K562 (cell line): ENCODE data around the gene CD34. TPM values are rescaled to one million over a fixed set of nuclear protein-coding genes. Genes with fewer than 3 reads are reported as not detected.

Source experiments
- ATAC-seq: fragments of 200-7000 bp; cut with Tn5 transposase; 3 replicates; pipeline ENCODE4 v1.9.1; 2020; ENCODE audit warnings: moderate library complexity
- BruUV-seq: library from RNA; stranded (reverse); fragments of 400-500 nt; replicated peaks from 2 replicates; lab custom pipeline; 2021; lab: Mats Ljungman, UMichigan
- CTCF ChIA-PET: fragments of 300-600 bp; formaldehyde crosslinking; extraction: SDS; loops from one replicate; lab custom pipeline; 2021; ENCODE audit warnings: low intra/inter-chr PET ratio; lab: Yijun Ruan, JAX
- POLR2A ChIA-PET: fragments of 300-600, 350-650 bp; sonication (Branson Sonifier 250); formaldehyde crosslinking; extraction: SDS; loops from one replicate; lab custom pipeline; 2021; ENCODE audit warnings: antibody characterized with exemption, inconsistent platforms; lab: Yijun Ruan, JAX
- DNase-seq, 4 experiments: peaks; one replicate each; pipeline versions ENCODE4 v3.0.0 to v3.0.0-alpha.2; 2011 to 2018; ENCODE audit warnings: low spot score in 3 of 4, mixed read lengths in 3 of 4; ENCODE audit errors: extremely low read depth in 1 of 4
- FAIRE-seq: peaks from 2 replicates; lab custom pipeline; 2011; peaks lifted over from hg19 to GRCh38; lab: Jason Lieb, UNC
- H2AFZ ChIP-seq: 2 replicates; pipeline ENCODE4 v1.6.0; 2011; ENCODE audit warnings: low read depth, low read length, control low read depth, inconsistent platforms
- H3K27ac ChIP-seq: fragments of 200-600 bp; 3 replicates; pipeline ENCODE4 v1.8.0; 2011; ENCODE audit warnings: low read depth, mild to moderate bottlenecking, control low read depth, inconsistent platforms, low read length, moderate library complexity, mixed read lengths; ENCODE audit errors: extremely low read depth
- H3K27me3 ChIP-seq, 2 experiments: fragments of 300-600 bp in 1 of 2; 2 replicates in 1 of 2; 3 replicates in 1 of 2; pipeline versions ENCODE4 v1.6.0 to v1.8.0; 2011; ENCODE audit warnings: inconsistent platforms in 2 of 2, low read length in 2 of 2, mild to moderate bottlenecking in 1 of 2, mixed read lengths in 1 of 2, moderate library complexity in 1 of 2; ENCODE audit not compliant: control insufficient read depth in 2 of 2, insufficient read depth in 2 of 2
- H3K36me3 ChIP-seq: fragments of 300-600 bp; 3 replicates; pipeline ENCODE4 v1.8.0; 2011; ENCODE audit warnings: mild to moderate bottlenecking, low read length, inconsistent platforms; ENCODE audit not compliant: control insufficient read depth, insufficient read depth
- H3K4me1 ChIP-seq, 2 experiments: fragments of 200-600 bp in 1 of 2; replicated peaks in 1 of 2; 2 replicates in 1 of 2; 3 replicates in 1 of 2; pipeline versions ENCODE4 v1.5.1 to v1.8.0; 2011; ENCODE audit warnings: inconsistent platforms in 2 of 2, low read length in 2 of 2, mild to moderate bottlenecking in 1 of 2, mixed read lengths in 1 of 2, moderate library complexity in 1 of 2; ENCODE audit not compliant: control insufficient read depth in 2 of 2, insufficient read depth in 2 of 2
- H3K4me2 ChIP-seq: 2 replicates; pipeline ENCODE4 v1.6.1; 2011; ENCODE audit warnings: low read length, control low read depth, inconsistent platforms, mixed read lengths; ENCODE audit not compliant: insufficient read depth
- H3K4me3 ChIP-seq: fragments of 200-600 bp; sonication (generic), shearing (Covaris generic); 2 replicates; pipeline ENCODE4 v1.5.1; 2016; ENCODE audit warnings: control low read depth, inconsistent platforms
- H3K79me2 ChIP-seq: fragments of 200-600 bp; 3 replicates; pipeline ENCODE4 v1.8.0; 2011; ENCODE audit warnings: low read length, inconsistent platforms; ENCODE audit not compliant: control insufficient read depth, insufficient read depth
- H3K9ac ChIP-seq, 2 experiments: 2 replicates each; pipeline versions ENCODE4 v1.6.0 to v1.6.1; 2011; ENCODE audit warnings: low read depth in 2 of 2, low read length in 2 of 2, control low read depth in 1 of 2, inconsistent platforms in 1 of 2, mild to moderate bottlenecking in 1 of 2, mixed read lengths in 1 of 2; ENCODE audit not compliant: insufficient read depth in 1 of 2
- H3K9me1 ChIP-seq: one replicate; pipeline ENCODE4 v1.6.0; 2011; ENCODE audit warnings: inconsistent platforms, mild to moderate bottlenecking, low read length, moderate library complexity; ENCODE audit not compliant: control insufficient read depth, insufficient read depth
- H3K9me3 ChIP-seq: replicated peaks from 2 replicates; pipeline ENCODE4 v1.5.1; 2011; ENCODE audit warnings: low read depth, low read length, inconsistent platforms; ENCODE audit not compliant: control insufficient read depth, insufficient read depth
- H4K20me1 ChIP-seq: replicated peaks from 2 replicates; pipeline ENCODE4 v1.6.1; 2011; ENCODE audit warnings: low read length, inconsistent platforms, mixed read lengths; ENCODE audit not compliant: control insufficient read depth, insufficient read depth
- LARP7 ChIP-seq: fragments of 450-650 bp; IDR thresholded peaks from 2 replicates; pipeline ENCODE4 v1.6.1; 2016
- MCM5 ChIP-seq: fragments of 450-650 bp; IDR thresholded peaks from 2 replicates; pipeline ENCODE4 v1.6.1; 2016; ENCODE audit warnings: low read depth
- MED1 ChIP-seq: sonication (generic); formaldehyde crosslinking; IDR thresholded peaks from 2 replicates; pipeline ENCODE4 v1.8.1; 2023; ENCODE audit warnings: missing genetic modification reagents, borderline replicate concordance
- SOX6 ChIP-seq: fragments of 450-650 bp; IDR thresholded peaks from 2 replicates; pipeline ENCODE4 v1.6.1; 2014; ENCODE audit warnings: mild to moderate bottlenecking
- YY1 ChIP-seq, 3 experiments: IDR thresholded peaks; 2 replicates each; pipeline ENCODE4 v1.6.1; 2011; ENCODE audit warnings: low read length in 2 of 3, mild to moderate bottlenecking in 2 of 3, moderate library complexity in 2 of 3, borderline replicate concordance in 1 of 3, control low read depth in 1 of 3, low read depth in 1 of 3; ENCODE audit not compliant: insufficient read depth in 3 of 3, insufficient replicate concordance in 2 of 3, control insufficient read depth in 1 of 3, insufficient read length in 1 of 3; ENCODE audit errors: extremely low read depth in 1 of 3
- WGBS: fragments of 100-300 bp; shearing (Covaris generic); methylation state at CpG from one replicate; pipeline ENCODE4 v1.1.6; 2016; ENCODE audit warnings: low coverage, mixed read lengths; ENCODE audit not compliant: insufficient coverage; ENCODE audit errors: missing lambda C conversion rate; 5-methylcytosine and 5-hydroxymethylcytosine counted together
- in situ Hi-C: fragments of 300-500 bp; cut with MboI; formaldehyde crosslinking; loops from 4 replicates; pipeline ENCODE4 v1.15.0; 2018; ENCODE audit warnings: inconsistent platforms, mixed read lengths
- intact Hi-C: fragments of 100-400 bp; cut with micrococcal nuclease; formaldehyde crosslinking; loops from 2 replicates; pipeline ENCODE4 v1.14.2; 2022
- polyA plus RNA-seq, 8 experiments: library from polyadenylated mRNA; depleted of rRNA in 4 of 8; stranded (reverse) in 5 of 8; unstranded in 3 of 8; fragments of >200 nt; fragmentation: Nextera tagmentation in 2 of 8; fragmentation: Illumina TruSeq in 1 of 8; extraction: Ambion mirVana in 2 of 8; extraction: Trizol in 1 of 8; gene quantifications; 2 replicates each; pipeline versions ENCODE4 v1.2.1 to v1.2.3, GENCODE V29; 2011 to 2014; ENCODE audit warnings: inconsistent platforms in 1 of 8, missing spikeins in 1 of 8
- total RNA-seq, 7 experiments: library from RNA; depleted of rRNA in 6 of 7; stranded (reverse); fragments of >200 nt in 6 of 7; fragmentation: Illumina TruSeq in 2 of 7; extraction: Trizol in 2 of 7; gene quantifications; 2 replicates each; pipeline versions ENCODE4 v1.2.1 to v1.2.3, GENCODE V29; 2011 to 2021; ENCODE audit warnings: low replicate concordance in 1 of 7

CD34 gene
- total and polyA plus RNA-seq, 9 of the 15 experiments (the other 6 are each of a cell fraction or from before 2014, with no cell fraction given): not detected

GRCh38 chr1:207883660-207884250 lies 27.2 kb downstream of the CD34 start:
- Histone ChIP-seq H3K9ac (no peak overlapping the region; a peak in 1 of 4 replicates), H3K9me3 (no peaks in the 10 kb centered on the region), H2AFZ (peak overlapping the region; percentile 79), H4K20me1 (no peaks in the 10 kb centered on the region), H3K4me2 (no peak overlapping the region), H3K4me3 (no peak overlapping the region), H3K9me1 (no peaks in the 10 kb centered on the region), H3K4me1 (peaks cover 21 to 36% of the 10 kb centered on the region in 2 experiments; a peak in 4 of 5 replicates), H3K79me2 (no peaks in the 10 kb centered on the region), H3K27me3 (no peaks in the 10 kb centered on the region), H3K36me3 (no peaks in the 10 kb centered on the region), H3K27ac (no peak overlapping the region)
- no TSS peak for BruUV-seq
- no peak for DNase-seq
- FAIRE-seq: no peak
- 83% methylated on average over 2 of the region's 2 CpGs for WGBS
- in situ Hi-C loops (no loop called here), intact Hi-C loops (loop anchor here (2.0 kb wide), 1 partner anchor 113 kb away; no protein-coding TSS in a partner anchor)
- no peak for ATAC-seq
- ChIA-PET CTCF (interaction anchor here (1.0 to 3.5 kb wide), 2 partner anchors 80 to 161 kb away, joined by 3 to 42 read pairs; no protein-coding TSS in a partner anchor), POLR2A (interaction anchor here (1.0 to 1.9 kb wide), 4 partner anchors 10 to 114 kb away, joined by 3 to 7 read pairs (median 6); no protein-coding TSS in a partner anchor)
- TF ChIP-seq MCM5: no peak

GRCh38 chr1:207883104-207883651 lies 27.7 kb downstream of the CD34 start:
- intact Hi-C loops: no loop called here
- Histone ChIP-seq H4K20me1 (no peaks in the 10 kb centered on the region), H3K4me2 (no peak overlapping the region; the same call in 1 of the 2 replicates), H3K36me3 (no peaks in the 10 kb centered on the region), H2AFZ (peak overlapping the region; percentile 79), H3K27me3 (no peaks in the 10 kb centered on the region), H3K4me1 (peaks cover 21 to 36% of the 10 kb centered on the region in 2 experiments; a peak in 4 of 5 replicates), H3K9ac (no peak overlapping the region), H3K79me2 (no peaks in the 10 kb centered on the region), H3K9me3 (no peaks in the 10 kb centered on the region), H3K4me3 (no peak overlapping the region), H3K9me1 (no peaks in the 10 kb centered on the region), H3K27ac (no peak overlapping the region)
- no TSS peak for BruUV-seq
- POLR2A ChIA-PET: interaction anchor here (0.7 kb wide), 2 partner anchors 65 to 444 kb away, joined by 3 read pairs; no protein-coding TSS in a partner anchor
- DNase-seq (no peak), FAIRE-seq (no peak), ATAC-seq (no peak)
- in situ Hi-C loops: no loop called here
- CTCF ChIA-PET: interaction anchor here (3.5 kb wide), 1 partner anchor 80 kb away, joined by 42 read pairs; no protein-coding TSS in a partner anchor
- TF ChIP-seq MED1 (CRISPR knock-in tag) (no peak), LARP7 (no peak), YY1 (IDR thresholded peaks at IDR 0.05; ENCODE audit: borderline replicate concordance in 1 of 3, control insufficient read depth in 1 of 3, extremely low read depth in 1 of 3, insufficient read depth in 3 of 3, insufficient read length in 1 of 3, insufficient replicate concordance in 2 of 3, low read depth in 1 of 3, low read length in 2 of 3) (no peak), SOX6 (peak; percentile 12; the same call in 1 of the 2 replicates)
- WGBS: 22% methylated on average over 5 of the region's 5 CpGs
